Thoracic aorta (tissue), 2 donors: ENCODE results near the gene SHC4. TPM values are rescaled to one million over a fixed set of nuclear protein-coding genes. Genes with fewer than 3 reads are reported as not detected.

Experiments used
- ATAC-seq: fragments of 150-250 bp; one replicate; pipeline ENCODE4 v1.8.0; 2017; ENCODE audit warnings: low read depth; ENCODE audit not compliant: insufficient number of reproducible peaks, low FRiP score
- DNase-seq: peaks from one replicate; pipeline ENCODE4 v3.0.0-alpha.2; 2020; ENCODE audit warnings: low spot score
- H3K27ac ChIP-seq, 2 donors: fragments of 200-600 bp; sonication (generic); 1 replicate in 1 of 2; 2 replicates in 1 of 2; pipeline ENCODE4 v1.5.1; 2016; ENCODE audit warnings: mild to moderate bottlenecking in 2 of 2, moderate library complexity in 2 of 2
- H3K27me3 ChIP-seq: fragments of 200-600 bp; sonication (generic); replicated peaks from 2 replicates; pipeline ENCODE4 v1.6.0; 2016; ENCODE audit warnings: mild to moderate bottlenecking; ENCODE audit not compliant: insufficient read depth
- H3K36me3 ChIP-seq: fragments of 200-600 bp; sonication (generic); one replicate; pipeline ENCODE4 v1.5.1; 2016
- H3K4me1 ChIP-seq, 2 donors: fragments of 200-600 bp; sonication (generic); 1 replicate in 1 of 2; 2 replicates in 1 of 2; pipeline versions ENCODE4 v1.5.1 to v1.6.0; 2016; ENCODE audit warnings: low read depth in 2 of 2, mild to moderate bottlenecking in 1 of 2; ENCODE audit not compliant: control insufficient read depth in 1 of 2
- H3K4me3 ChIP-seq: fragments of 200-600 bp; sonication (generic); 2 replicates; pipeline ENCODE4 v1.5.1; 2016; ENCODE audit warnings: mild to moderate bottlenecking
- H3K9me3 ChIP-seq: fragments of 200-600 bp; sonication (generic); 2 replicates; pipeline ENCODE4 v1.5.1; 2016
- CTCF ChIP-seq: fragments of 200-600 bp; sonication (generic); IDR thresholded peaks from one replicate; pipeline ENCODE4 v1.5.1; 2019; ENCODE audit warnings: antibody characterized with exemption
- total RNA-seq, 2 donors: library from RNA; depleted of rRNA; stranded (reverse); fragments of >200 nt; gene quantifications; one replicate each; pipeline versions ENCODE4 v1.1.0 to v1.2.3, GENCODE V29; 2016

Gene SHC4
- total RNA-seq, 2 donors from 2014 or later = 13.8 to 16.1 TPM

GRCh38 chr15:48862705-48863104 is 101.0 kb downstream of the SHC4 start:
- TF ChIP-seq CTCF = no peak
- no peaks in the 10 kb centered on the region for H3K4me1 ChIP-seq
- no peak for ATAC-seq
- no peaks in the 10 kb centered on the region for H3K27me3 ChIP-seq
- H3K9me3 ChIP-seq = no peaks in the 10 kb centered on the region
- DNase-seq = no peak
- H3K4me3 ChIP-seq = no peak overlapping the region
- H3K36me3 ChIP-seq = no peaks in the 10 kb centered on the region
- no peak overlapping the region for H3K27ac ChIP-seq

- Histone ChIP-seq H3K4me1 (no peaks in the 10 kb centered on the region), H3K27ac (no peak overlapping the region), H3K9me3 (no peaks in the 10 kb centered on the region), H3K36me3 (no peaks in the 10 kb centered on the region), H3K4me3 (no peak overlapping the region), H3K27me3 (no peaks in the 10 kb centered on the region)
- ATAC-seq = no peak
- no peak for DNase-seq
- peak; percentile 86 for TF ChIP-seq CTCF
Measured at GRCh38 chr15:48861813-48862431, 101.8 kb downstream of the SHC4 start.

GRCh38 chr15:48859426-48859825 is 104.3 kb downstream of the SHC4 start:
- ATAC-seq (no peak), DNase-seq (no peak)
- TF ChIP-seq CTCF = no peak
- H3K4me1 ChIP-seq = peaks cover 0 to 10% of the 10 kb centered on the region in 2 donors
- H3K36me3 ChIP-seq = no peaks in the 10 kb centered on the region
- H3K27ac ChIP-seq = no peak overlapping the region
- no peak overlapping the region for H3K4me3 ChIP-seq
- H3K9me3 ChIP-seq = no peaks in the 10 kb centered on the region
- H3K27me3 ChIP-seq = no peaks in the 10 kb centered on the region

DNA sequence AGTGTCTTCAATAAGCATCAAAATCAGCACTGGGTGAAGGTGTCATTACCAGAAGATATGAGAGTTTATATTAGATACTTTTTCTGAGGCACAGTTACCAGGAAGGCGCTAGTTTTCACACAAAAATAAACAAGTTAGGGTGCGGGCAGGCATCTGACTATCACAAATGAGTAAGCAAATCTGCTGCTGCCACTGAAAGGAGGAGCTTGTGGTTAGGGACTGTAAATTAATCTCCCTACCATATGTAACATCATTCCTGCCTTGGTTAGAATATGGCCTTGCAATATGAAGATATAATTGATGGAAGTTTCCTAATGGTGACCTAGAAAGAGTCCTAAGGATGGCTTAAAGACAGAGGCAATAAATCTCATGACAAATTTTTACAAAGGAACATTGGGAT is 105.3 kb downstream of the SHC4 start:
- ATAC-seq (no peak), DNase-seq (no peak)
- Histone ChIP-seq H3K27ac (no peak overlapping the region), H3K27me3 (no peaks in the 10 kb centered on the region), H3K4me1 (peaks cover 0 to 10% of the 10 kb centered on the region in 2 donors), H3K36me3 (no peaks in the 10 kb centered on the region), H3K9me3 (no peaks in the 10 kb centered on the region), H3K4me3 (no peak overlapping the region)
- no peak for TF ChIP-seq CTCF

DNA sequence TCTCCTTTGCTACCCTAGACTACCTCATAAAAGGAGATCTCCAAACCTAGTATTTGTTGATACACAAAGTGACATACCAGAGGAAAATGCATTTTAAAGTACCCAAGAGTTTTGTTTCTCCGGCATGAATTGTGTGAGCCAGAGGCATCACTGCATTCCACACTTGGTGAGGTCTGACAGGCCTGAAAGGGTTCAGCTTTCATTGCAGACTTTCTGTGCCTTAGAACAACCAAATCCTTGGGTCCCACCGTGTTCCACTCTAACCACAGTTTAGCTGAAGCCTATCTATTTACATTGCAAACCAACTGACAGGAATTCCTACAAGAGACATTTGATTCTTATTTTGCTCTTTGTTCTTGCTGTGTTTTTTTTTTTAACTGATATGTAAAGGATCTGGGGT is 106.8 kb downstream of the SHC4 start:
- no peaks in the 10 kb centered on the region for H3K27me3 ChIP-seq
- DNase-seq (no peak), ATAC-seq (no peak)
- no peaks in the 10 kb centered on the region for H3K9me3 ChIP-seq
- no peak overlapping the region for H3K4me3 ChIP-seq
- H3K4me1 ChIP-seq = peaks cover 0 to 10% of the 10 kb centered on the region in 2 donors
- H3K27ac ChIP-seq = no peak overlapping the region
- TF ChIP-seq CTCF = no peak
- no peaks in the 10 kb centered on the region for H3K36me3 ChIP-seq
